IMR-90 (cell line): ENCODE data around the gene USP47. TPM values are rescaled to one million over a fixed set of nuclear protein-coding genes. Genes with fewer than 3 reads are reported as not detected.
A peak's percentile ranks its signal among the peaks of the same experiment; 100 is the strongest.

Source experiments
- ATAC-seq: fragments of 200-7000 bp; cut with Tn5 transposase; 2 replicates; pipeline ENCODE4 v1.9.1; 2020; ENCODE audit warnings: low read depth, mild to moderate bottlenecking, moderate library complexity
- BruUV-seq: library from RNA; stranded (reverse); fragments of 400-500 nt; replicated peaks from 2 replicates; lab custom pipeline; 2021; lab: Mats Ljungman, UMichigan
- CTCF ChIA-PET: fragments of 300-600 bp; formaldehyde crosslinking; extraction: SDS; loops from one replicate; lab custom pipeline; 2021; ENCODE audit warnings: antibody characterized with exemption; lab: Yijun Ruan, JAX
- POLR2A ChIA-PET: fragments of 300-600 bp; sonication (Branson Sonifier 250); formaldehyde crosslinking; loops from one replicate; lab custom pipeline; 2022; ENCODE audit warnings: antibody characterized with exemption; ENCODE audit not compliant: unreplicated experiment; lab: Charles Lee
- DNase-seq: peaks from one replicate; pipeline ENCODE4 v3.0.0; 2013
- H2AFZ ChIP-seq: replicated peaks from 2 replicates; pipeline ENCODE3; 2013; ENCODE audit warnings: low read length, mild to moderate bottlenecking; ENCODE audit not compliant: poor library complexity
- H2AK5ac ChIP-seq: 2 replicates; pipeline ENCODE4 v1.6.1; 2013; ENCODE audit warnings: low read depth, low read length, inconsistent platforms
- H2AK9ac ChIP-seq: replicated peaks from 2 replicates; pipeline ENCODE3; 2013; ENCODE audit warnings: mild to moderate bottlenecking, low read depth, low read length, moderate library complexity; ENCODE audit not compliant: poor library complexity
- H2BK120ac ChIP-seq: 2 replicates; pipeline ENCODE4 v1.6.1; 2013; ENCODE audit warnings: low read depth, low read length, inconsistent platforms
- H2BK15ac ChIP-seq: 3 replicates; pipeline ENCODE4 v1.6.1; 2013; ENCODE audit warnings: low read depth, low read length, inconsistent platforms
- H2BK20ac ChIP-seq: 2 replicates; pipeline ENCODE4 v1.6.1; 2013; ENCODE audit warnings: low read depth, mild to moderate bottlenecking, inconsistent platforms, low read length, moderate library complexity
- H2BK5ac ChIP-seq: 2 replicates; pipeline ENCODE4 v1.6.1; 2013; ENCODE audit warnings: mild to moderate bottlenecking, low read depth, low read length, inconsistent platforms; ENCODE audit not compliant: poor library complexity, severe bottlenecking
- H3K14ac ChIP-seq: replicated peaks from 2 replicates; pipeline ENCODE4 v1.6.1; 2013; ENCODE audit warnings: low read depth, low read length, inconsistent platforms
- H3K18ac ChIP-seq: 2 replicates; pipeline ENCODE4 v1.6.1; 2013; ENCODE audit warnings: low read depth, low read length, control low read depth
- H3K23ac ChIP-seq: 2 replicates; pipeline ENCODE4 v1.6.1; 2013; ENCODE audit warnings: low read depth, low read length, inconsistent platforms
- H3K27ac ChIP-seq: 2 replicates; pipeline ENCODE4 v1.5.1; 2013; ENCODE audit warnings: mild to moderate bottlenecking, control low read depth, low read length; ENCODE audit not compliant: insufficient read depth
- H3K27me3 ChIP-seq: 2 replicates; pipeline ENCODE4 v1.6.1; 2013; ENCODE audit warnings: low read length; ENCODE audit not compliant: control insufficient read depth, insufficient read depth
- H3K36me3 ChIP-seq: 2 replicates; pipeline ENCODE4 v1.6.1; 2013; ENCODE audit warnings: low read length, mixed read lengths; ENCODE audit not compliant: control insufficient read depth, insufficient read depth
- H3K4ac ChIP-seq: 2 replicates; pipeline ENCODE4 v1.6.1; 2013; ENCODE audit warnings: low read depth, low read length, inconsistent platforms
- H3K4me1 ChIP-seq: 2 replicates; pipeline ENCODE4 v1.6.1; 2013; ENCODE audit warnings: low read length, mixed read lengths; ENCODE audit not compliant: control insufficient read depth, insufficient read depth
- H3K4me2 ChIP-seq: 2 replicates; pipeline ENCODE4 v1.6.1; 2013; ENCODE audit warnings: low read depth, mild to moderate bottlenecking, control low read depth, low read length, moderate library complexity
- H3K4me3 ChIP-seq: 2 replicates; pipeline ENCODE4 v1.5.1; 2013; ENCODE audit warnings: low read depth, mild to moderate bottlenecking, control low read depth, low read length, moderate library complexity; ENCODE audit not compliant: insufficient read depth
- H3K56ac ChIP-seq: 2 replicates; pipeline ENCODE4 v1.6.1; 2013; ENCODE audit warnings: low read length, inconsistent platforms; ENCODE audit not compliant: insufficient read depth; ENCODE audit errors: extremely low read depth
- H3K79me1 ChIP-seq, 2 experiments: 2 replicates each; pipeline ENCODE4 v1.6.1; 2013; ENCODE audit warnings: low read length in 2 of 2, inconsistent platforms in 1 of 2, low read depth in 1 of 2
- H3K9ac ChIP-seq: 2 replicates; pipeline ENCODE4 v1.6.1; 2013; ENCODE audit warnings: low read depth, low read length, control low read depth
- H3K9me1 ChIP-seq: 2 replicates; pipeline ENCODE4 v1.6.1; 2013; ENCODE audit warnings: low read length, inconsistent platforms; ENCODE audit not compliant: insufficient read depth
- H3K9me3 ChIP-seq: 2 replicates; pipeline ENCODE4 v1.6.1; 2013; ENCODE audit warnings: low read length; ENCODE audit not compliant: control insufficient read depth, insufficient read depth
- H4K20me1 ChIP-seq: 2 replicates; pipeline ENCODE4 v1.6.1; 2013; ENCODE audit warnings: low read length, inconsistent platforms; ENCODE audit not compliant: insufficient read depth
- H4K5ac ChIP-seq: 2 replicates; pipeline ENCODE4 v1.6.1; 2013; ENCODE audit warnings: mild to moderate bottlenecking, low read depth, low read length, control low read depth
- H4K8ac ChIP-seq, 2 experiments: 2 replicates each; pipeline ENCODE4 v1.6.1; 2013; ENCODE audit warnings: low read depth in 2 of 2, low read length in 2 of 2, control low read depth in 1 of 2, inconsistent platforms in 1 of 2
- H4K91ac ChIP-seq: 2 replicates; pipeline ENCODE4 v1.6.1; 2013; ENCODE audit warnings: low read depth, low read length, inconsistent platforms; ENCODE audit not compliant: insufficient read depth
- MAZ ChIP-seq: IDR thresholded peaks from 2 replicates; pipeline ENCODE4 v1.6.1; 2012; ENCODE audit warnings: low read depth, mild to moderate bottlenecking, low read length, improper control_type of control experiment, moderate library complexity, borderline replicate concordance
- WGBS, 2 experiments: methylation state at CpG; one replicate each; pipeline versions ENCODE4 v1.1.5 to v1.1.7; 2013; ENCODE audit warnings: missing lambda C conversion rate in 2 of 2; ENCODE audit not compliant: insufficient read length in 1 of 2; ENCODE audit errors: extremely low coverage in 2 of 2; 5-methylcytosine and 5-hydroxymethylcytosine counted together
- dilution Hi-C: fragments of 300-500 bp; cut with HindIII; formaldehyde crosslinking; loops from one replicate; pipeline ENCODE4 v1.14.3; 2018; ENCODE audit warnings: low sequenced_read_pairs; ENCODE audit not compliant: unreplicated experiment
- in situ Hi-C: fragments of 300-500 bp; cut with MboI; formaldehyde crosslinking; loops from 3 replicates; pipeline ENCODE4 v1.14.3; 2019; ENCODE audit warnings: low sequenced_read_pairs, inconsistent platforms, mixed read lengths
- intact Hi-C: fragments of 100-400 bp; cut with micrococcal nuclease; formaldehyde crosslinking; loops from 2 replicates; pipeline ENCODE4 v1.10.0; 2022
- polyA plus RNA-seq, 3 experiments: library from polyadenylated mRNA; depleted of rRNA; stranded (reverse); fragments of >200 nt; gene quantifications; 2 replicates each; pipeline ENCODE4 v1.2.3, GENCODE V29; 2012; ENCODE audit warnings: low replicate concordance in 1 of 3
- total RNA-seq: library from RNA; depleted of rRNA; stranded (reverse); fragments of >200 nt; gene quantifications from 2 replicates; pipeline ENCODE4 v1.2.3, GENCODE V29; 2012
- TF ChIP-seq, protein P1 (sequence below): conservative IDR thresholded peaks from 2 replicates; pipeline ENCODE4 v1.5.1; 2012; ENCODE audit warnings: mild to moderate bottlenecking, low read depth, low read length, improper control_type of control experiment

Gene USP47
- total and polyA plus RNA-seq, 2 of the 4 experiments (the other 2 are of a cell fraction), result 15.0 to 110 TPM

DNA sequence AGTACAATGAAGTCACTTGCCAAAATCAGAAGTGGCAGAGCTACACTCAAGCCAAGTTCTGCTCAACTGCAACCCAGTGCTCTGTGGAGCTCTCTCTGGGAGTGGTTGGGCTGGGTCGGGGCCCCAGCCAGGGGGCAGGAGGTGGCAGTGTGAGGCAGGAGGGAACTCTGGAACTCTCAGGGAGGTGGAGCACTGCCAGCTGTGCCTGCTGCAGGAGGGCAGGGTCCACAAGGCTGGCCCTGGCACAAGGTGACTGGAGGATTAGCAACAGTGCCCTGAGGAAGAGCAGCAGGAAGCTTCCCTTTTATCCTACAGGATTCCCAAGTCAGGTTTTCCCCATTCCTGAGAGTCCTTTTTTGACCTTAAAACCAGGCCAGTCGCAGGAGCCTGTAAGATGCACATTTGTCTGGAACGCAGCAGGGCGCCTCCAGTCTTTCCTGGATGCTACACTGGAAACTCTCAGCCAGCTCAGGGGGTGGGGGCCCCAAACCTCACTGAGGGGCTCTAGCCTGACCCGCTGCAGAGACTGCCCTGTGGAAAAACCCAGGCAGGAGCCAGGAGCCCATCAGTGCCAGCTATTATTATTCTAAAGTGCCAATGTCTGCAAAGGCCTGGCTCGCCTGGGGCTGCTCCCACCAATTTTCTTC, 134.8 kb downstream of the USP47 start:
- Histone ChIP-seq H4K5ac (peak overlapping the region; percentile 72), H3K27ac (peak overlapping the region; percentile 90), H3K27me3 (no peaks in the 10 kb centered on the region), H2BK5ac (peak overlapping the region; percentile 92), H4K8ac (peak overlapping the region; percentile 70 to 97), H4K91ac (peak overlapping the region; percentile 95), H3K23ac (peak overlapping the region; percentile 96), H3K18ac (peak overlapping the region; percentile 51), H4K20me1 (peaks cover 7% of the 10 kb centered on the region; the same call in 1 of the 2 replicates), H3K9me3 (no peaks in the 10 kb centered on the region), H2BK20ac (peak overlapping the region; percentile 92), H3K9me1 (peaks cover 65% of the 10 kb centered on the region), H2AK9ac (peak overlapping the region; percentile 96), H3K4ac (peak overlapping the region; percentile 99), H3K79me1 (peaks cover 52 to 92% of the 10 kb centered on the region in 2 experiments), H2AK5ac (peak overlapping the region; percentile 97), H3K4me1 (peaks cover 67% of the 10 kb centered on the region), H2BK15ac (peak overlapping the region; percentile 83; the same call in 2 of the 3 replicates), H3K4me3 (no peak overlapping the region), H3K14ac (peak overlapping the region; percentile 97), H2BK120ac (peak overlapping the region; percentile 99), H2AFZ (peak overlapping the region; percentile 44), H3K9ac (peak overlapping the region; percentile 70), H3K36me3 (peaks cover 16% of the 10 kb centered on the region), H3K4me2 (peak overlapping the region; percentile 47), H3K56ac (peak overlapping the region; percentile 97)
- ChIA-PET CTCF (interaction anchor here (0.9 to 1.2 kb wide), 2 partner anchors 10 to 45 kb away, joined by 3 to 5 read pairs; no protein-coding TSS in a partner anchor), POLR2A (interaction anchor here (0.6 to 0.8 kb wide), 3 partner anchors 111 to 1150 kb away, joined by 3 to 4 read pairs (median 3); no protein-coding TSS in a partner anchor)
- WGBS, 2 experiments, result 43% methylated on average over 4 of the region's 6 CpGs; no CpG with 5 or more reads in 1 of the 2 experiments
- DNase-seq (no peak), ATAC-seq (peak; percentile 0; the same call in 1 of the 2 replicates)
- intact Hi-C loops, result no loop called here
- dilution Hi-C loops, result no loop called here
- TF ChIP-seq MAZ, result no peak
- TF ChIP-seq, protein P1, sequence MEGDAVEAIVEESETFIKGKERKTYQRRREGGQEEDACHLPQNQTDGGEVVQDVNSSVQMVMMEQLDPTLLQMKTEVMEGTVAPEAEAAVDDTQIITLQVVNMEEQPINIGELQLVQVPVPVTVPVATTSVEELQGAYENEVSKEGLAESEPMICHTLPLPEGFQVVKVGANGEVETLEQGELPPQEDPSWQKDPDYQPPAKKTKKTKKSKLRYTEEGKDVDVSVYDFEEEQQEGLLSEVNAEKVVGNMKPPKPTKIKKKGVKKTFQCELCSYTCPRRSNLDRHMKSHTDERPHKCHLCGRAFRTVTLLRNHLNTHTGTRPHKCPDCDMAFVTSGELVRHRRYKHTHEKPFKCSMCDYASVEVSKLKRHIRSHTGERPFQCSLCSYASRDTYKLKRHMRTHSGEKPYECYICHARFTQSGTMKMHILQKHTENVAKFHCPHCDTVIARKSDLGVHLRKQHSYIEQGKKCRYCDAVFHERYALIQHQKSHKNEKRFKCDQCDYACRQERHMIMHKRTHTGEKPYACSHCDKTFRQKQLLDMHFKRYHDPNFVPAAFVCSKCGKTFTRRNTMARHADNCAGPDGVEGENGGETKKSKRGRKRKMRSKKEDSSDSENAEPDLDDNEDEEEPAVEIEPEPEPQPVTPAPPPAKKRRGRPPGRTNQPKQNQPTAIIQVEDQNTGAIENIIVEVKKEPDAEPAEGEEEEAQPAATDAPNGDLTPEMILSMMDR, result no peak
- in situ Hi-C loops, result no loop called here
- BruUV-seq, result no TSS peak
